Upper lobe of left lung (tissue), 4 donors: ENCODE data around the gene AWAT2.

Experiments
- CTCF ChIP-seq, 6 experiments: fragments of 450-650 bp in 4 of 6; fragments of 200-600 bp in 2 of 6; sonication (generic) in 2 of 6; IDR thresholded peaks; one replicate each; pipeline ENCODE4 v1.5.1; 2016 to 2019; ENCODE audit warnings: antibody characterized with exemption in 6 of 6
- POLR2A ChIP-seq, 4 donors: fragments of 450-650 bp; IDR thresholded peaks; one replicate each; pipeline ENCODE4 v1.5.1; 2016 to 2017; ENCODE audit warnings: antibody characterized with exemption in 4 of 4, mild to moderate bottlenecking in 2 of 4
- POLR2AphosphoS5 ChIP-seq, 2 donors: sonication (generic); formaldehyde crosslinking; IDR thresholded peaks; one replicate each; pipeline ENCODE4 v1.5.1; 2017; ENCODE audit warnings: antibody characterized with exemption in 2 of 2

- TF ChIP-seq CTCF (IDR thresholded peaks at IDR 0.05) (no peak), POLR2A (IDR thresholded peaks at IDR 0.05) (no peak), POLR2AphosphoS5 (IDR thresholded peaks at IDR 0.05) (no peak)
Observed at GRCh38 chrX:69996113-69996468, 53.6 kb downstream of the AWAT2 start.
